GM12801 (cell line): ENCODE results near the gene KCNQ1.

Experiments
- CTCF ChIP-seq: IDR thresholded peaks from one replicate; pipeline ENCODE4 v1.5.1; 2011; ENCODE audit warnings: control low read depth; ENCODE audit not compliant: insufficient read length; ENCODE audit errors: extremely low read depth

KCNQ1 gene

GRCh38 chr11:2559527-2560311 is 114.9 kb downstream of the KCNQ1 start:
- no peak for TF ChIP-seq CTCF

- no peak for TF ChIP-seq CTCF
Observed at GRCh38 chr11:2561696-2562581, 117.1 kb downstream of the KCNQ1 start.

- no peak for TF ChIP-seq CTCF
Observed at GRCh38 chr11:2562890-2563212, 118.0 kb downstream of the KCNQ1 start.

GRCh38 chr11:2563213-2564007 is 118.6 kb downstream of the KCNQ1 start:
- no peak for TF ChIP-seq CTCF

GRCh38 chr11:2564008-2564530 is 119.3 kb downstream of the KCNQ1 start:
- no peak for TF ChIP-seq CTCF

GRCh38 chr11:2564588-2565425 is 120.0 kb downstream of the KCNQ1 start:
- TF ChIP-seq CTCF: no peak
